GM18858 (cell line): ENCODE results near the gene MINDY4B.

Experiments used
- ATAC-seq: cut with Tn5 transposase; IDR thresholded peaks from one replicate; pipeline ENCODE4 v1.9.1; 2021; ENCODE audit not compliant: unreplicated experiment

The MINDY4B gene

GRCh38 chr3:150848864-150849263, 56.4 kb downstream of the MINDY4B start:
- no peak for ATAC-seq

DNA sequence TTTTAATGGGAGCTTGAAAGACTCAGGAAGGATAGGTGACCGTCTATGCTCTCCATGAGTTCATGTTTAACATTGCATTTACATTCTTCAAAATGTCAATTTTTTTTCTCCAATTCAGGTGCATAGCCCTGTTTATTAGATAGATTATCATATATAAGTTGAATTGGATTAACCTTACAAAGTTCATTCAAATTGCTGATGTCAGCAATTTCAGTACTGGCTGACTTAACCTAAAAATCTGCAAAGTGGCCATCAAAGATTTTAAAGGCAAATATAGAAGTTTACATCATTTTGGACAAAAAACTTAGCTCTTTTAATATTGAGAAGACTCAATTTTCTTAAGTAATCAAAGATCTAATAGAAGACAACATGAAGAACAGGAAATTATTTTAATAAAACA, 57.8 kb downstream of the MINDY4B start:
- ATAC-seq = no peak

DNA sequence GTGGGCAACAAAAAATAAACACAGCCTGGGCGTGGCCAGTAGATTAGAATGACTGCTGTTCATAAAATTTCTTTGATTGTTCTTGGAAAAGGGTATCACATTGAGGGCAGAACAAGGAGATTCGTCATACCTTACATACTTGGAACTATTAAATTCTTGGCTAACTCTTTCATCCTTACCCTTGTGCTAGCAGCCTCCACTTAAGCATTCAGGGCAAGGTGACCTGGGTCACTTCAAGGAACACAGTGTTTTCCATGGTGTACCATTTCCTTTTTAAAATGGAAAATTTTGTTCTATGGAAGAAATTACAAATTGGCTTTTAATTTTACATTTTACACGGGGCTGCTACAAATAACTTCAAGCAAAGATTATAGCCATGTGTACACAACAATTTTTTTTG, 60.8 kb downstream of the MINDY4B start:
- no peak for ATAC-seq

DNA sequence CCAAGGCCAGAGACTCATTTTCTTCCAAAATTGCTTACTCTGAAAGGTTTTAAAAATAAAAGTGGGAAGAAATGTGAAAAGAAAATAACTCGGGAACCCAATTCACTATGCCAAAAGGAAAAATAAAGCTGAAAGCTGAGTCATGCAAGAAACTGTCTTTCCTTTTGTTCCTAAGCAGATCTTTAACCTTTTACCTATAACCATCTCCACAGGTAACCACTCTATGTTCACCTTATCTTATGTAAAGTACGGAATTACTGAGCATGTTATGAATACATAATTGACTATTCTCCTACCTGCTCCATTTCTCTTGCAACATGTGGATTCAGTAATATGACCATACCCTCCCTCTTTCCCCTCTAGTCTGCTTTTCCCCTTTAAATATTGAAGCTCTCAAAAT, 62.0 kb downstream of the MINDY4B start:
- no peak for ATAC-seq

DNA sequence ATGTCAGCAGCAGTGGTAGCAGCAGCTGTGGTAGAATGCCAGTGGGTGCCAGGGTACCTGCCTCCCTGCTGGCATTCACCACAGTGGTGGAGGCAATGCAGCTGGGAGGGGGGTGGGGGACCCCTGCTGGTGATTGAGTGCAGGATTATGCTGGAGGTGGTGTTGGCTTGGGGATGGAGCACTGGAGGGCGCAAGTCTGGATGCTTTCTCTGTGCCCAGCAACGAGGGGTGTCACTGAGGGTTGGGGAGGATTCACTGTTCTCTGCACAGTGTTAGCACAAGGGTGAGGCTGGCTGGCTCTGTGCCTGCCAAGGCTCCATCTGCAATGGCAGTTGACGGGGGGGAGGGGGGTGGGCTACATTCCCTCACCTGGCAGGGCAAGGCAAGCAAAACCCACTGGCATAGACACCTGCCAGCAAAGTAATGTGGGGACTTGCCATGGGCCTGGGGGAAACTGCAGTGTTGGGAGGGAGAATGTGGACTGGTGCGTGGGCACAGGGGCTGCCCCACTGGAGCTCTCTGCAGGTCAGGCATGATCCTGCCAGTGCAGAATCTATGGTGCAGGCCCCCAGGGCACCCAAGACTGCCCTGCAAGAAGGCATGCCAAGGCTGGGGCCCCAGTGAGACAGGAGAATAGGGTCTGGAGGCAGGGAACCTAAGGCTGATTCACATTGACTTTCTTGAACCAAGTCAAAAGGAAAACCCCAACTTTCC, 64.3 kb downstream of the MINDY4B start:
- no peak for ATAC-seq

GRCh38 chr3:150830745-150831144, 74.5 kb downstream of the MINDY4B start:
- no peak for ATAC-seq

- no peak for ATAC-seq
These were observed 75.1 kb downstream of the MINDY4B start for GRCh38 chr3:150830094-150830681.

DNA sequence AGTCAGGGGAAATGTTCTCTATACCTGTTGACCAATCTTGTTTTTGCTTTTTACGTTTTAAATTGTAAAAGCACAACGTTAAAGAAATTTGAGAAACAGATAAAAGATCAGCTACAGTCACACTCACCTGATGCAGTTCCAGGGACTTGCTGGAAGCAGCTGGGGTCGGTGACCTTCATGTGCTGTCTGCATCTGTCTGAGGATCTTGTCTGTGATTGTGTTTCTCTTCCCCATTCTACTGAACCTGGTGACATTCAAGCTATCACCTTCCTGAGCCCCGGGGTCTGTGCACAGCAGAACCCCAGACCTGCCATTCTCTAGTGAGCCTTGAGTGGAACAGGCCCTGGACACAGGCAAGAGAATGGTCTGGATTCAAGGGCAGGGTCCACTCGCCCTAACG, 75.8 kb downstream of the MINDY4B start:
- no peak for ATAC-seq

- ATAC-seq = no peak
These were observed 76.2 kb downstream of the MINDY4B start for GRCh38 chr3:150828997-150829396.

GRCh38 chr3:150828261-150828660, 77.0 kb downstream of the MINDY4B start:
- ATAC-seq = no peak

- ATAC-seq = no peak
These were observed 78.6 kb downstream of the MINDY4B start for GRCh38 chr3:150826466-150827282.

DNA sequence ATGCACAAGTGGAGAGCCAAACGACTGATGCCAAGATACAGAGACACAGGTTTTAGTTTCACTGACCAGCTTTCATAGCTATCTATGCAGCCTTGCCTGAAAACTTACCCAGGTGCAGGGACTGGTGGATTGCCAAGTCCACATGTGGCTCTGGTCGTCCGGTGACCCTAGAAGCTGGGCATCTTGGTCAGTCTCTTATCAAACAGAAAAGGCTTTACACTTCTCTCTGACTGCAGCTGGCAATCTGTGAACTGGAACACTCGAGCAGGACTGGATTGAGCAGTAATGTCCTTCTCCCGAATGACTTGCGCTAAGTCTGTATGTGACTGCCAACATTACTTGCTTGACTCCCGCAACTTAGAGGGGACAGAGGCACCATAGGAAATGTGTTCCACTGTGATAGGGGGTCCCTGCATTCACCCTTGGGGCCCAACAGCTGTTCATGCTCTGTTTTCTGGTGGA, 79.3 kb downstream of the MINDY4B start:
- no peak for ATAC-seq

GRCh38 chr3:150825192-150825915, 79.9 kb downstream of the MINDY4B start:
- no peak for ATAC-seq

GRCh38 chr3:150823277-150823676, 82.0 kb downstream of the MINDY4B start:
- ATAC-seq = no peak

DNA sequence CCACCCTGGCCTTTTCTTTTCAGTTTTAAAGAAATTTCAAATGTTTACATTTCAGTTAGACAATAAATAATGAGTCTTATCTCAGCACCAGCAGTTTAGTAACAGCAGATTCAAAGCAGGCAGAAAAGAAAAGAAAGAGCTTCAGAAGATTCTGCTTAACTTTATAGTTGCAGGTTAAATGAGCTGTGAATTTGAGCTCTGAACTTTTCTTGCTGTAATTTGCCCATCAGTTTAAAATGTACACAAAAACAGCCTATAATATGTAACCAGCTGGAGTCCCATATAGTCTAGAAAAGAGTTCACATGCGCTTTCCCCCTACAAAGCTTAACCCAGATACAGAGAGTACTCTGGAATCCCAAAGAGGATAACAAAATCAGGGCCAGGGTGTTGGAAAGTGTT, 82.6 kb downstream of the MINDY4B start:
- ATAC-seq = no peak
